ENCODE results near the gene PTGES3.
"Not testable (repeated sequence)": the region's sequence is repeated elsewhere in the genome, so short reads cannot be mapped to it uniquely, and the experiment has no call there.

PTGES3 gene

GRCh38 chr12:56648023-56648422 lies 40.1 kb downstream of the PTGES3 start:
- not testable (repeated sequence) for DNase-seq

DNA sequence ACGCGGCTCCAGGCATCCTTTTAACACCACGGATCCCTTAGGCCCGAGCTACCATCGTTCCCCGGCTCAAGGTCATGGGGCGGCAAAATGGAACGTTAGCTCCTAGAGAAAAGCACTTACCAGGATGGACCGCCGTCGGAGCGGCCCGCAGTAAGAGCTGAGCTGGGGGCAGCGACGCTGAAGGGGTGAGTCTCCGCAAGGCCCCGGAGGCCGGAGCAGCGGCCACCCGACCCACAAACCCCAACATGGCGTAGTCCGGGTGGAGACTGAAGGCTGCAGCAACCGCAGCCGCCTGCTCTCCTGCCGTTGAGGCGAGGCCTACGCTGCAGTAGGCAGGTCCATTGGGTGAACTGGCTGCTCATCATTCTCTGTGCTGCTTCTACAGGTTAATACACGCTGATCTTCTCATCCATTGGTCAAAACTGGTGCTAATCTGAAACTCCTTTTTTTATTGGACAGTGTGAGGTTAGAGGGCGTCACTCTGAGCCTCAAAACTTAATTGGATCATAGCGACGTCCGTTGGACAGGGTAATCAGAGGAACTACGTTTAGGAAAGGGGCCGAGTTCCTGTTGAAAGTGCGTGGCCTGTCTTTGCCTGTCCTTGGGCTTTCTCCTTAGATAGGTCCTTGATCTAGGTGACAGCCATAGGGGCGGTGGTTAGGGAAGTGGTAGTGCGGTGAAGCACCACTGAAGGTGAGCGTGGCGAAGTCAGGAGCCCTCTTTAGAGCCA lies 42.2 kb downstream of the PTGES3 start, which contains the start of gene ATP5F1B:
Gene ATP5F1B, minus strand, starts transcription at position 268 of the 730 bp plus-strand sequence. Its CDS starts 21 bp downstream, at position 247.
- DNase-seq = peak; percentile 84

DNA sequence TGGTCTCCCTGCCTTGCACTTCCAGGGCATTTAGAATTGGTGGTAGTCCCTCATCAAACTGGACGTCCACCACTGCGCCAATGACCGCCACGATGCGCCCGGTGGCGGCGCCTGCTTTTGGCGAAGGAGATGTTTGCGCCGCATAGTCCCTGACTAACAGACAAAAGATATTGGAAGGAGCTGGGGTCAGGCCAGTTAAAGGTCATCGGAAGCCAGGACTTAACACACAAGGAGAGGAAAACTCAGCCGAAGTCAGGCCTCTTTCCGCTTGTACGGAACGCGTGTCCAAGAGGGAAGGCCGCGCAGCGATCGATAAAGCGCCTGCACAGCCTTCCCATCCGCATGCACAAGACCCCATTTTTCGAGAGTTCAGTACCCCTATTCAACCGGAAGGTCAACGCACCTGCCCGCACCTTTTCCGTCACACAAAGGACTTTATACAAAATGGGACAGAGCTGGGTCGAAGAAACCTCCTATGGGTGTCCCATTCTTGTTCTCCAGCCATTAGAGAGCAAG lies 42.8 kb downstream of the PTGES3 start:
- DNase-seq = no peak

DNA sequence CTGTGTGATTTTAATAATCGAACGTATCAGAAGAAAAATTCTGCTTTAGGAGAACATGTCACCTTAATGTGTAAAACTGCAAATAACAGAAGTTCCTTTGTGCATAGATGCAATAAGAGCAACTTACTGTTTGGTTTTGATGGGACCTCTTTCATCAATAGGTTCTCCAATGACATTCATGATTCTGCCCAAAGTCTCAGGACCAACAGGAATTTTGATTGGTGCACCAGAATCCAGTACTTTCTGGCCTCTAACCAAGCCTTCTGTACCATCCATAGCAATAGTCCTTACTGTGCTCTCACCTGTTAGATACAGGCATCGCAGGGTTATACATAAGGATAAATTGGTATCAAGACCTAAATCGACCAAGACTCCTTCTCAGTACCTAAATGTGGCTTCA lies 43.4 kb downstream of the PTGES3 start:
- no peak for DNase-seq

- no peak for DNase-seq
These were observed 46.9 kb downstream of the PTGES3 start for GRCh38 chr12:56641219-56641618.

DNA sequence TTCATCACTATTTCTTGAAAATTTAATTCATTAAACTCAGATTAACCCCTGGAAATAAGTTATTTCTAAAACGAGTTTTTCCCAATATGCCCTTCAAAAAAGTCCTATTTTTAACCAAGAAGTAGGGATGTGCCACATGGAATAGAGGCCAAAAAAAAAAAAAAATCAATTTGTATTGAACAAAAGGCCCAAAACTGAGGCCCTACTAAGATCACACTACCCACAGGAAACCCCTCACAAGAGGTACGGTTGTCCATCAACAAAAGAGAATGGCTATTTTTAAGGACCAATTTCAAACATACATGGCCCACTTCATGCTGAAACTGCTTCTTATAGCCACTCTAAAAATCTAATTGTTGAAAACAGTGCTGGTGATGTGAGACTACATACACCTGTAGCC lies 50.5 kb downstream of the PTGES3 start:
- DNase-seq = no peak

- DNase-seq = no peak
These were observed 51.2 kb downstream of the PTGES3 start for GRCh38 chr12:56636675-56637540.

DNA sequence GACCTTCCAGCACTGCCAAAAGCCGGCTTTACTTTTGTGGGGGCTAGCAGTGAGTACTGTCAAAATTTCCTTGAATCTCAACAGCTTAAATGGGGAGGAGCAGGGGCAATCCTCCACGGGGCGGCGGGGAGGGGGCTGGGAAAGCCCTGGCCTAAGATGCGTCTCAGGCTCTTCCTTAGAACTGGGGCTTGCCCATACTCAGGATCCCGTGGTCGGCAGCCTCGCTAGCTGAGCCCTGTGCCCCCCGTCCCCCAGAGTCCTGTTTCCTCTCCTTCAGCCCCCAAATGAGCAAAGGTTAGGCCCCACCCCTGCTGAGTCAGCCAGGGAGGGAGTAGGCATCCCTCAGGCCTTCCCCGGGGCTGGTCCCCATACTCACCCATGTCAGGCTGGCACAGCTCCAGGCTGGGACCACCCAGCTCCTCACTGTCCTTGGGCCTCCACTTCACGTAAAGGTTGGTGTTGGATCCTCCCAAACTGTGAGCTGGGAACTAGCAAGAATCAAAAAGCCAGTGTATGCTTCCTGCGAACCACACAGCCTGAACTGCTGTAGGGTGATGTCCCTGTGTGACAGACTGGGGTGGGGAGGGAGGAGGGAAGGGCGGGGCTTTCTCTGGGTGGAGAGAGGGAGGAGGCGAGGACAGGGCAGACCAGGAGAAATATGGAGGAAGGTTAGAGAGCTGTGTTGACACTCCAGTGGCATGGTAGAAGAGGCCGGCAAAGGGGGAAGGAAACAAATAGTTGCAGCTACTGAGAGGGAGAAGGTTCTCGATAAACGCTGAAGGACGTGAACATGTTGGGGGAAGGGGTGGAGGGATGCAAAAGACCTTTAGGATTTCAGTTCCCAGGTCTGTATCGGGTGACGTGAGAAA lies 52.0 kb downstream of the PTGES3 start:
- DNase-seq = peak; percentile 9

GRCh38 chr12:56634837-56635791 lies 53.0 kb downstream of the PTGES3 start:
- no peak for DNase-seq

GRCh38 chr12:56634242-56634836 lies 53.7 kb downstream of the PTGES3 start:
- no peak for DNase-seq

GRCh38 chr12:56633468-56634241 lies 54.4 kb downstream of the PTGES3 start:
- no peak for DNase-seq

- no peak for DNase-seq
These were observed 55.2 kb downstream of the PTGES3 start for GRCh38 chr12:56632701-56633467.

- peak; percentile 23 for DNase-seq
These were observed 56.0 kb downstream of the PTGES3 start for GRCh38 chr12:56631790-56632700.

GRCh38 chr12:56630180-56630632 lies 57.9 kb downstream of the PTGES3 start, which contains the start of gene BAZ2A:
BAZ2A (minus strand) TSS chr12:56630326; CDS start chr12:56617530, 12,796 bp downstream.
- peak; percentile 78 for DNase-seq

- DNase-seq = no peak
These were observed 58.5 kb downstream of the PTGES3 start for GRCh38 chr12:56629459-56630179.

DNA sequence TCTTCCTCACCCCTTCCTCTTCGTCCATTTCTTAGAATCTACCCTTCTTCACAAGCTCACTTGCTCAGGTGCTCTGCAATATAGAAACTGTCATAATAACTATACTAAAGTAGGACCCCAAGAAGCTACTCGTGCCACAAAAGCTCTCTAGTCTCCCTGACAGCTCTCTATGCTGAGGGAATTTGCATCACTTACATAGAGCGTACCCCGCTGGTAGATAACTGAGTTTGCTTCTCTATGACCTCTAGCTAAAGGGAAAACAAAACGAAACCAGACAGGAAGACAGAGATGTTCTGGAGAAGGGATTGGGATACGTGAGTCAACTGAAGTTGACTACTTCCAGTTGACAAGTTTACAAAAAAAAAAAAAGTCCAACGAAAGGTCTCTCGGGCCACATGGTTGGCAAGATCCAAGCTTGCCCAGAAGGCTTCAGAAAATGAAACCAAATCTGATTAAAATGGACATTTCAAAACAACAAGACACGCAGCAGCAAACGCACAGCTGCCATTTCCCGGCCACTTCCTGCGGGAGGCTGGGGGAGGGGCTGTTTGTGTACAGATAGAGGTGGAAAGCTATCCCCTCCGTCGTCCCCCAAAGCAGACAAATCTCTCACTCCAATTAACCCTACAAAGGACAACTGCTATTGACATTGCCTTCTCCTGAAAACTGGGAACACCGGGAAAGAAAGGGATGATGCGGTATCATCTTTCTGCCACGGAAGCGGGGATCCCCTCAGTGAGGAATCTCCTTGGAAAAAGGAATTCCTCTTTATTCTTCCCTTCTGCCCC lies 59.2 kb downstream of the PTGES3 start:
- DNase-seq = peak; percentile 46

DNA sequence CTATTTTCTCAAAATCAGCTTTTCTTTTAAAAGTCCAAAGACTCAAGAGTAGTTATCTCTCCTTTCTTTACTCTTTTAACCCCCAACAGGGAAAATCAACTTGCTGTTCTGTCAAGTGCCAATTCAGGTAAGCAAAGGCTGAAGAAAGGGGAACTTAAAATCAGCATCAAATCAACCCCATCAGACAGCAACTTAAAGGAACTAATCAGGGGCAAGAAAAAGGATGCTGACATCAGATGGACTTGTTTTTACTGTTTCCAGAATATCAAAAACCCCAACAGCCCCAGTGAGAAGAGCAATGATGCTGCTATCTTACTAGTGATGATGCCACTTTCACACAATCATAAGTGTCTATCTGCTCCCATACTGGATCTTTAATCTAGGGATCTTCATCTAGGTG lies 61.4 kb downstream of the PTGES3 start:
- no peak for DNase-seq

Measured in NK-92 treated with Interleukin-12 subunit alpha and Interleukin-12 subunit beta, amount 100 ng/mL, for 24 hours (cell line).